NCI-H1092 treated with DMSO at 0.1 percent for 48 hours (cell line): ENCODE measurements around the gene ALDH9A1.

Experiments used
- DNase-seq: peaks from one replicate; lab custom pipeline; 2025; lab: John Stamatoyannopoulos, UW

Gene ALDH9A1

DNA sequence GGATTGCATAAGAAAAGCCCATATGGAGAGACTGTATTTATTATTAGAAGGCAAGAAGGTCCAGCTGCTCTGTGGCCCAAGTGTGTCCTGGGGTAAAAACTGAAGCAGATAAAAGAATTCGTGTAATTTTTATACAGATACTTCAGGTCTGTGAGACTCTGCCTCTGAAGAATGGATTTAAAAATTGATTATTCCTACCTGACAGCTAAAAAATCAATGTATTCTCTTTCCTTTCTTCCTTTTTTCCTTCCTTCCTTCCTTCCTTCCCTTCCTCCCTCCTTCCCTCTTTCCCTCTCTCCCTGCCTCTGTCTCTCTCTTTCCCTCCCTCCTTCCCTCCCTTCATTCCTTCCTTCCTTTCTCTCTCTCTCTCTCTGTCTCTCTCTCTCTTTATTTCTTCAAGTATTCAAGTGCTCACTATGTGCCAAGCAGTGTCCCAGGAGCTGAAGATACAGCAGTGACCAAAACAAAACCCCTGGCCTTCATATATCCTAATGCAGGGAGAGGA, 78.7 kb downstream of the ALDH9A1 start:
- DNase-seq, result no peak

GRCh38 chr1:165616987-165617546, 81.3 kb downstream of the ALDH9A1 start:
- no peak for DNase-seq

- no peak for DNase-seq
Observed at GRCh38 chr1:165616054-165616612, 82.2 kb downstream of the ALDH9A1 start.
